HepG2 (cell line): ENCODE results near the gene UBAP2. TPM values are rescaled to one million over a fixed set of nuclear protein-coding genes. Genes with fewer than 3 reads are reported as not detected.

Experiments used
- ATAC-seq: fragments of 200-7000 bp; cut with Tn5 transposase; 3 replicates; pipeline ENCODE4 v1.9.1; 2020; ENCODE audit warnings: mild to moderate bottlenecking, moderate library complexity
- BruUV-seq: library from RNA; stranded (reverse); fragments of 400-500 nt; replicated peaks from 2 replicates; lab custom pipeline; 2021; lab: Mats Ljungman, UMichigan
- CTCF ChIA-PET: fragments of 300-600 bp; formaldehyde crosslinking; extraction: SDS; loops from one replicate; lab custom pipeline; 2021; ENCODE audit warnings: low total read pairs, inconsistent platforms, low intra/inter-chr PET ratio; lab: Yijun Ruan, JAX
- POLR2A ChIA-PET: fragments of 350-600 bp; sonication (Branson Sonifier 250); formaldehyde crosslinking; loops from one replicate; lab custom pipeline; 2020; ENCODE audit warnings: antibody characterized with exemption, inconsistent platforms; lab: Yijun Ruan, JAX
- DNase-seq: peaks from one replicate; pipeline ENCODE4 v3.0.0-alpha.2; 2015; ENCODE audit warnings: low spot score
- FAIRE-seq: peaks from 3 replicates; lab custom pipeline; 2011; peaks lifted over from hg19 to GRCh38; lab: Jason Lieb, UNC
- H2AFZ ChIP-seq: one replicate; pipeline ENCODE4 v1.6.1; 2011; ENCODE audit warnings: low read length, inconsistent platforms
- H3K27ac ChIP-seq: fragments of 300-600 bp; 3 replicates; pipeline ENCODE4 v1.8.0; 2011; ENCODE audit warnings: mixed run types, mild to moderate bottlenecking, mixed read lengths, low read length, inconsistent platforms; ENCODE audit not compliant: insufficient read depth; ENCODE audit errors: extremely low read length
- H3K27me3 ChIP-seq, 2 experiments: fragments of 200-600 bp in 1 of 2; 2 replicates in 1 of 2; 3 replicates in 1 of 2; pipeline versions ENCODE4 v1.6.0 to v1.8.0; 2011; ENCODE audit warnings: low read length in 2 of 2, mild to moderate bottlenecking in 2 of 2, moderate library complexity in 2 of 2, inconsistent platforms in 1 of 2; ENCODE audit not compliant: insufficient read depth in 2 of 2, control insufficient read depth in 1 of 2
- H3K36me3 ChIP-seq, 2 experiments: fragments of 200-600 bp in 1 of 2; replicated peaks in 1 of 2; 2 replicates in 1 of 2; 3 replicates in 1 of 2; pipeline versions ENCODE4 v1.5.1 to v1.8.0; 2011; ENCODE audit warnings: low read length in 2 of 2, inconsistent platforms in 1 of 2; ENCODE audit not compliant: insufficient read depth in 2 of 2, control insufficient read depth in 1 of 2
- H3K4me1 ChIP-seq: 2 replicates; pipeline ENCODE4 v1.5.1; 2012; ENCODE audit warnings: low read length, inconsistent platforms; ENCODE audit not compliant: insufficient read depth
- H3K4me2 ChIP-seq: 2 replicates; pipeline ENCODE4 v1.6.0; 2011; ENCODE audit warnings: low read depth, low read length, inconsistent platforms
- H3K4me3 ChIP-seq, 3 experiments: fragments of 200-600 bp in 1 of 3; sonication (generic), shearing (Covaris generic) in 1 of 3; replicated peaks in 1 of 3; 2 replicates each; pipeline ENCODE4 v1.5.1; 2011 to 2016; ENCODE audit warnings: low read length in 3 of 3, inconsistent platforms in 2 of 3, low read depth in 2 of 3, mild to moderate bottlenecking in 2 of 3, control low read depth in 1 of 3, mixed read lengths in 1 of 3; ENCODE audit not compliant: insufficient read depth in 1 of 3
- H3K79me2 ChIP-seq: one replicate; pipeline ENCODE4 v1.6.1; 2011; ENCODE audit warnings: low read length, inconsistent platforms; ENCODE audit not compliant: insufficient read depth
- H3K9ac ChIP-seq: 2 replicates; pipeline ENCODE4 v1.6.0; 2011; ENCODE audit warnings: mild to moderate bottlenecking, low read depth, low read length, inconsistent platforms; ENCODE audit not compliant: insufficient read depth
- H3K9me3 ChIP-seq: 2 replicates; pipeline ENCODE4 v1.5.1; 2012; ENCODE audit warnings: mild to moderate bottlenecking, low read length
- H4K20me1 ChIP-seq: 2 replicates; pipeline ENCODE4 v1.6.0; 2011; ENCODE audit warnings: inconsistent platforms, mild to moderate bottlenecking, low read length, moderate library complexity; ENCODE audit not compliant: insufficient read depth
- ATRX ChIP-seq: sonication (generic); formaldehyde crosslinking; IDR thresholded peaks from 2 replicates; pipeline ENCODE4 v1.4.0; 2020; ENCODE audit warnings: missing genetic modification reagents, borderline replicate concordance
- CAMTA2 ChIP-seq: sonication (generic); formaldehyde crosslinking; IDR thresholded peaks from 2 replicates; pipeline ENCODE4 v1.4.0; 2020; ENCODE audit warnings: mild to moderate bottlenecking, missing genetic modification reagents, borderline replicate concordance
- KLF9 ChIP-seq: IDR thresholded peaks from 2 replicates; pipeline ENCODE4 v1.6.1; 2016; ENCODE audit warnings: low read depth
- SIN3A ChIP-seq: IDR thresholded peaks from 2 replicates; pipeline ENCODE4 v1.6.1; 2011; ENCODE audit warnings: low read depth, mild to moderate bottlenecking, control low read depth, low read length, borderline replicate concordance
- SMAD3 ChIP-seq: sonication (generic); formaldehyde crosslinking; IDR thresholded peaks from 2 replicates; pipeline ENCODE4 v1.4.0; 2020; ENCODE audit warnings: missing genetic modification reagents
- SP4 ChIP-seq: sonication (generic); formaldehyde crosslinking; IDR thresholded peaks from 2 replicates; pipeline ENCODE4 v1.8.1; 2023; ENCODE audit warnings: mild to moderate bottlenecking, missing genetic modification reagents
- TP53 ChIP-seq: sonication (generic); formaldehyde crosslinking; conservative IDR thresholded peaks from 2 replicates; pipeline ENCODE4 v1.4.0; 2020; ENCODE audit warnings: missing genetic modification reagents
- ZNF567 ChIP-seq: sonication (generic); formaldehyde crosslinking; IDR thresholded peaks from 2 replicates; pipeline ENCODE4 v1.8.1; 2023; ENCODE audit warnings: mild to moderate bottlenecking, missing genetic modification reagents, borderline replicate concordance
- ZNF772 ChIP-seq: sonication (generic); formaldehyde crosslinking; IDR thresholded peaks from 2 replicates; pipeline ENCODE4 v1.5.0; 2020; ENCODE audit warnings: mild to moderate bottlenecking, missing genetic modification reagents
- WGBS: methylation state at CpG from one replicate; pipeline ENCODE4 v1.1.6; 2017; ENCODE audit warnings: low lambda C conversion rate; 5-methylcytosine and 5-hydroxymethylcytosine counted together
- in situ Hi-C: cut with HindIII; loops from 2 replicates; pipeline ENCODE4 v1.10.0; 2017; ENCODE audit warnings: low pct_unique_long_range_greater_than_20kb; ENCODE audit not compliant: extremely low pct_ligation_motif_present
- intact Hi-C: fragments of 100-400 bp; cut with micrococcal nuclease; formaldehyde crosslinking; loops from one replicate; pipeline ENCODE4 v1.10.0; 2022; ENCODE audit not compliant: unreplicated experiment
- polyA plus RNA-seq, 8 experiments: library from polyadenylated mRNA; depleted of rRNA in 3 of 8; stranded (reverse) in 7 of 8; unstranded in 1 of 8; fragments of >200 nt; fragmentation: Illumina TruSeq in 4 of 8; extraction: Trizol in 4 of 8; gene quantifications; 2 replicates each; pipeline versions ENCODE4 v1.2.1 to v1.2.3, GENCODE V29; 2011 to 2016; ENCODE audit warnings: low read depth in 4 of 8, missing spikeins in 1 of 8, mixed read lengths in 1 of 8; ENCODE audit not compliant: insufficient read depth in 1 of 8
- total RNA-seq, 5 experiments: library from RNA; depleted of rRNA; stranded (reverse); fragments of >200 nt; fragmentation: Illumina TruSeq; extraction: Trizol; gene quantifications; 2 replicates each; pipeline ENCODE4 v1.2.3, GENCODE V29; 2016; ENCODE audit warnings: low read depth in 1 of 5
- TF ChIP-seq, protein P1 (sequence below): sonication (generic); formaldehyde crosslinking; IDR thresholded peaks from 2 replicates; pipeline ENCODE4 v1.4.0; 2020; ENCODE audit warnings: missing genetic modification reagents
- TF ChIP-seq, protein P2 (sequence below): sonication (generic); formaldehyde crosslinking; IDR thresholded peaks from 2 replicates; pipeline ENCODE4 v1.8.0; 2022; ENCODE audit warnings: mild to moderate bottlenecking, missing genetic modification reagents; ENCODE audit not compliant: insufficient replicate concordance
- TF ChIP-seq, protein P3 (sequence below): sonication (generic); formaldehyde crosslinking; IDR thresholded peaks from 2 replicates; pipeline ENCODE4 v1.5.1; 2020; ENCODE audit warnings: mild to moderate bottlenecking, missing genetic modification reagents

UBAP2 gene
- total and polyA plus RNA-seq, 2 of the 13 experiments (the other 11 are each of a cell fraction or from before 2014, with no cell fraction given), result 19.0 to 22.0 TPM

DNA sequence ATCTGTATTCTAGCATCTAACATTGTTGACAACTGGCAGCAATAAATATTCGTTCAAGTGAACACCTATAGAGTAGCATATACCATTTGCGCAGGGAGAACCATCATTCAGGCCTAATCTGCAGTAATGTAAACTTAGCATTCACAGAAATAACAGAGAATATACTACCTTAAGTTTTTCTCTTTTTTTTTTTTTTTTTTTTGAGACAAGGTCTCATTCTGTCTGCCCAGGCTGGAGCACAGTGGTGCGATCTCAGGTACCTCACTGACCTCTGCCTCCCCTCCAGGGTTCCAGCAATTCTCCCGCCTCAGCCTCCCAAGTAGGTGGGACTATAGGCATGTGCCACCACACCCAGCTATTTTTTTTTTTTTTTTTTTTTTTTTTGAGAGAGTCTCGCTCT, 12.1 kb downstream of the UBAP2 start:
- H3K27me3 ChIP-seq, result no peaks in the 10 kb centered on the region
- intact Hi-C loops, result no loop called here
- H3K4me1 ChIP-seq, result peaks cover 33% of the 10 kb centered on the region
- peaks cover 2 to 13% of the 10 kb centered on the region in 2 experiments; a peak in 3 of 5 replicates for H3K36me3 ChIP-seq
- in situ Hi-C loops, result no loop called here
- no peak for TF ChIP-seq ZNF567 (CRISPR knock-in tag)
- no peak for TF ChIP-seq SIN3A
- TF ChIP-seq, protein P1, sequence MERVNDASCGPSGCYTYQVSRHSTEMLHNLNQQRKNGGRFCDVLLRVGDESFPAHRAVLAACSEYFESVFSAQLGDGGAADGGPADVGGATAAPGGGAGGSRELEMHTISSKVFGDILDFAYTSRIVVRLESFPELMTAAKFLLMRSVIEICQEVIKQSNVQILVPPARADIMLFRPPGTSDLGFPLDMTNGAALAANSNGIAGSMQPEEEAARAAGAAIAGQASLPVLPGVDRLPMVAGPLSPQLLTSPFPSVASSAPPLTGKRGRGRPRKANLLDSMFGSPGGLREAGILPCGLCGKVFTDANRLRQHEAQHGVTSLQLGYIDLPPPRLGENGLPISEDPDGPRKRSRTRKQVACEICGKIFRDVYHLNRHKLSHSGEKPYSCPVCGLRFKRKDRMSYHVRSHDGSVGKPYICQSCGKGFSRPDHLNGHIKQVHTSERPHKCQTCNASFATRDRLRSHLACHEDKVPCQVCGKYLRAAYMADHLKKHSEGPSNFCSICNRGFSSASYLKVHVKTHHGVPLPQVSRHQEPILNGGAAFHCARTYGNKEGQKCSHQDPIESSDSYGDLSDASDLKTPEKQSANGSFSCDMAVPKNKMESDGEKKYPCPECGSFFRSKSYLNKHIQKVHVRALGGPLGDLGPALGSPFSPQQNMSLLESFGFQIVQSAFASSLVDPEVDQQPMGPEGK, result no peak
- no peak for TF ChIP-seq SP4
- TF ChIP-seq, protein P2, sequence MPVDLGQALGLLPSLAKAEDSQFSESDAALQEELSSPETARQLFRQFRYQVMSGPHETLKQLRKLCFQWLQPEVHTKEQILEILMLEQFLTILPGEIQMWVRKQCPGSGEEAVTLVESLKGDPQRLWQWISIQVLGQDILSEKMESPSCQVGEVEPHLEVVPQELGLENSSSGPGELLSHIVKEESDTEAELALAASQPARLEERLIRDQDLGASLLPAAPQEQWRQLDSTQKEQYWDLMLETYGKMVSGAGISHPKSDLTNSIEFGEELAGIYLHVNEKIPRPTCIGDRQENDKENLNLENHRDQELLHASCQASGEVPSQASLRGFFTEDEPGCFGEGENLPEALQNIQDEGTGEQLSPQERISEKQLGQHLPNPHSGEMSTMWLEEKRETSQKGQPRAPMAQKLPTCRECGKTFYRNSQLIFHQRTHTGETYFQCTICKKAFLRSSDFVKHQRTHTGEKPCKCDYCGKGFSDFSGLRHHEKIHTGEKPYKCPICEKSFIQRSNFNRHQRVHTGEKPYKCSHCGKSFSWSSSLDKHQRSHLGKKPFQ (CRISPR knock-in tag), result no peak
- no peak for TF ChIP-seq ZNF772 (CRISPR knock-in tag)
- no peak for TF ChIP-seq TP53 (CRISPR knock-in tag)
- TF ChIP-seq, protein P3, sequence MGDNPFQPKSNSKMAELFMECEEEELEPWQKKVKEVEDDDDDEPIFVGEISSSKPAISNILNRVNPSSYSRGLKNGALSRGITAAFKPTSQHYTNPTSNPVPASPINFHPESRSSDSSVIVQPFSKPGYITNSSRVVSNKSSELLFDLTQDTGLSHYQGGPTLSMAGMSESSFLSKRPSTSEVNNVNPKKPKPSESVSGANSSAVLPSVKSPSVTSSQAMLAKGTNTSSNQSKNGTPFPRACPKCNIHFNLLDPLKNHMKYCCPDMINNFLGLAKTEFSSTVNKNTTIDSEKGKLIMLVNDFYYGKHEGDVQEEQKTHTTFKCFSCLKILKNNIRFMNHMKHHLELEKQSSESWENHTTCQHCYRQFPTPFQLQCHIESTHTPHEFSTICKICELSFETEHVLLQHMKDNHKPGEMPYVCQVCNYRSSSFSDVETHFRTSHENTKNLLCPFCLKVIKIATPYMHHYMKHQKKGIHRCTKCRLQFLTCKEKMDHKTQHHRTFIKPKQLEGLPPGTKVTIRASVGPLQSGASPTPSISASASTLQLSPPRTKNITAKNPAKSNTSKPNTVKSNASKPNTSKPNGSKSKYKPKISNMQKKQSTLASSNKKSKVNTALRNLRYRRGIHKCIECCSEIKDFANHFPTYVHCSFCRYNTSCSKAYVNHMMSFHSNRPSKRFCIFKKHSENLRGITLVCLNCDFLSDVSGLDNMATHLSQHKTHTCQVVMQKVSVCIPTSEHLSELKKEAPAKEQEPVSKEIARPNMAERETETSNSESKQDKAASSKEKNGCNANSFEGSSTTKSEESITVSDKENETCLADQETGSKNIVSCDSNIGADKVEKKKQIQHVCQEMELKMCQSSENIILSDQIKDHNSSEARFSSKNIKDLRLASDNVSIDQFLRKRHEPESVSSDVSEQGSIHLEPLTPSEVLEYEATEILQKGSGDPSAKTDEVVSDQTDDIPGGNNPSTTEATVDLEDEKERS (CRISPR knock-in tag), result no peak
- no peak for TF ChIP-seq ATRX (CRISPR knock-in tag)
- TF ChIP-seq SMAD3 (CRISPR knock-in tag), result no peak
- no peak for TF ChIP-seq CAMTA2 (CRISPR knock-in tag)
- TF ChIP-seq KLF9 (CRISPR knock-in tag), result no peak
- H3K27ac ChIP-seq, result no peak overlapping the region
- BruUV-seq, result no TSS peak
- no peak overlapping the region for H3K4me3 ChIP-seq
- POLR2A ChIA-PET, result no interaction called here
- no peak for FAIRE-seq
- peaks cover 68% of the 10 kb centered on the region for H3K79me2 ChIP-seq
- no peak for ATAC-seq
- CTCF ChIA-PET, result no interaction called here
- H3K9ac ChIP-seq, result no peak overlapping the region
- no peaks in the 10 kb centered on the region for H3K9me3 ChIP-seq
- DNase-seq, result no peak
- peaks cover 7% of the 10 kb centered on the region; the same call in 1 of the 2 replicates for H4K20me1 ChIP-seq
- no peak overlapping the region for H2AFZ ChIP-seq
- H3K4me2 ChIP-seq, result no peak overlapping the region
- WGBS, result 94% methylated on average over 5 of the region's 5 CpGs
